Panc1 (cell line): Measurements from ENCODE around the gene RAB3GAP2. TPM values are rescaled to one million over a fixed set of nuclear protein-coding genes. Genes with fewer than 3 reads are reported as not detected.

Experiments
- ATAC-seq: fragments of 200-7000 bp; cut with Tn5 transposase; 2 replicates; pipeline ENCODE4 v1.9.1; 2020; ENCODE audit warnings: mild to moderate bottlenecking, moderate library complexity
- BruUV-seq: library from RNA; stranded (reverse); fragments of 400-500 nt; replicated peaks from 2 replicates; lab custom pipeline; 2021; lab: Mats Ljungman, UMichigan
- CTCF ChIA-PET: fragments of 300-600 bp; sonication (Branson Sonifier 250); formaldehyde crosslinking; loops from one replicate; lab custom pipeline; 2022; ENCODE audit warnings: antibody characterized with exemption; lab: Charles Lee
- POLR2A ChIA-PET: fragments of 300-600 bp; sonication (Branson Sonifier 250); formaldehyde crosslinking; loops from one replicate; lab custom pipeline; 2022; ENCODE audit warnings: antibody characterized with exemption; lab: Charles Lee
- DNase-seq: peaks from one replicate; pipeline ENCODE4 v3.0.0-alpha.2; 2010; ENCODE audit warnings: low read depth, low spot score
- H3K27ac ChIP-seq: 2 replicates; pipeline ENCODE4 v1.5.1; 2011; ENCODE audit warnings: mild to moderate bottlenecking, low read length, inconsistent platforms
- H3K27me3 ChIP-seq: fragments of 200-500 bp; sonication (Bioruptor generic); 2 replicates; pipeline ENCODE4 v1.6.0; 2014; ENCODE audit warnings: low read length, inconsistent platforms; ENCODE audit not compliant: control insufficient read depth, insufficient read depth
- H3K36me3 ChIP-seq: fragments of 200-500 bp; sonication (Bioruptor generic); 2 replicates; pipeline ENCODE4 v1.5.1; 2014; ENCODE audit warnings: inconsistent platforms, mild to moderate bottlenecking, low read length, moderate library complexity; ENCODE audit not compliant: control insufficient read depth, insufficient read depth
- H3K4me1 ChIP-seq: 2 replicates; pipeline ENCODE4 v1.5.1; 2011; ENCODE audit warnings: inconsistent platforms, mild to moderate bottlenecking, low read length, moderate library complexity; ENCODE audit not compliant: control insufficient read depth, insufficient read depth
- H3K4me3 ChIP-seq, 2 experiments: 2 replicates each; pipeline ENCODE4 v1.5.1; 2011 to 2012; ENCODE audit warnings: low read depth in 2 of 2, low read length in 2 of 2, mild to moderate bottlenecking in 2 of 2, inconsistent platforms in 1 of 2, moderate library complexity in 1 of 2
- H3K9me3 ChIP-seq: fragments of 200-500 bp; sonication (Bioruptor generic); 2 replicates; pipeline ENCODE4 v1.5.1; 2014; ENCODE audit warnings: low read depth, mild to moderate bottlenecking, inconsistent platforms, low read length, moderate library complexity; ENCODE audit not compliant: control insufficient read depth, insufficient read depth
- CTCF ChIP-seq: fragments of 450-650 bp; IDR thresholded peaks from 2 replicates; pipeline ENCODE4 v1.5.1; 2017; ENCODE audit warnings: mild to moderate bottlenecking
- POLR2AphosphoS5 ChIP-seq: IDR thresholded peaks from 2 replicates; pipeline ENCODE4 v1.6.1; 2012; ENCODE audit warnings: mild to moderate bottlenecking, low read depth, low read length, moderate library complexity
- SIN3A ChIP-seq: IDR thresholded peaks from 2 replicates; pipeline ENCODE4 v1.6.1; 2012; ENCODE audit warnings: low read depth, mild to moderate bottlenecking, low read length, moderate library complexity, borderline replicate concordance; ENCODE audit not compliant: insufficient read depth
- TCF7L2 ChIP-seq: IDR thresholded peaks from 2 replicates; pipeline ENCODE4 v1.6.1; 2011; ENCODE audit warnings: mild to moderate bottlenecking, low read depth, low read length, inconsistent platforms
- in situ Hi-C: cut with HindIII; loops from 2 replicates; pipeline ENCODE4 v1.10.0; 2016; ENCODE audit warnings: low sequenced_read_pairs, low pct_unique_long_range_greater_than_20kb
- intact Hi-C: fragments of 100-400 bp; cut with micrococcal nuclease; formaldehyde crosslinking; loops from one replicate; pipeline ENCODE4 v1.10.0; 2022; ENCODE audit not compliant: unreplicated experiment
- total RNA-seq: library from RNA; stranded (reverse); gene quantifications from one replicate; pipeline ENCODE4 v1.2.1, GENCODE V29; 2021; ENCODE audit not compliant: unreplicated experiment
- TF ChIP-seq, protein P1 (sequence below), 2 experiments: IDR thresholded peaks; 2 replicates each; pipeline ENCODE4 v1.6.1; 2011 to 2012; ENCODE audit warnings: low read depth in 2 of 2, control low read depth in 1 of 2, low read length in 1 of 2, mild to moderate bottlenecking in 1 of 2, moderate library complexity in 1 of 2; ENCODE audit not compliant: insufficient read depth in 1 of 2

RAB3GAP2 gene
- total RNA-seq, 1 experiment from 2014 or later, result 39.0 TPM

- DNase-seq (no peak), ATAC-seq (no peak)
- H3K36me3 ChIP-seq, result no peaks in the 10 kb centered on the region; the same call in 1 of the 2 replicates
- intact Hi-C loops, result no loop called here
- POLR2A ChIA-PET, result no interaction called here
- TF ChIP-seq TCF7L2 (no peak), POLR2AphosphoS5 (no peak), SIN3A (no peak), CTCF (no peak)
- TF ChIP-seq, protein P1, sequence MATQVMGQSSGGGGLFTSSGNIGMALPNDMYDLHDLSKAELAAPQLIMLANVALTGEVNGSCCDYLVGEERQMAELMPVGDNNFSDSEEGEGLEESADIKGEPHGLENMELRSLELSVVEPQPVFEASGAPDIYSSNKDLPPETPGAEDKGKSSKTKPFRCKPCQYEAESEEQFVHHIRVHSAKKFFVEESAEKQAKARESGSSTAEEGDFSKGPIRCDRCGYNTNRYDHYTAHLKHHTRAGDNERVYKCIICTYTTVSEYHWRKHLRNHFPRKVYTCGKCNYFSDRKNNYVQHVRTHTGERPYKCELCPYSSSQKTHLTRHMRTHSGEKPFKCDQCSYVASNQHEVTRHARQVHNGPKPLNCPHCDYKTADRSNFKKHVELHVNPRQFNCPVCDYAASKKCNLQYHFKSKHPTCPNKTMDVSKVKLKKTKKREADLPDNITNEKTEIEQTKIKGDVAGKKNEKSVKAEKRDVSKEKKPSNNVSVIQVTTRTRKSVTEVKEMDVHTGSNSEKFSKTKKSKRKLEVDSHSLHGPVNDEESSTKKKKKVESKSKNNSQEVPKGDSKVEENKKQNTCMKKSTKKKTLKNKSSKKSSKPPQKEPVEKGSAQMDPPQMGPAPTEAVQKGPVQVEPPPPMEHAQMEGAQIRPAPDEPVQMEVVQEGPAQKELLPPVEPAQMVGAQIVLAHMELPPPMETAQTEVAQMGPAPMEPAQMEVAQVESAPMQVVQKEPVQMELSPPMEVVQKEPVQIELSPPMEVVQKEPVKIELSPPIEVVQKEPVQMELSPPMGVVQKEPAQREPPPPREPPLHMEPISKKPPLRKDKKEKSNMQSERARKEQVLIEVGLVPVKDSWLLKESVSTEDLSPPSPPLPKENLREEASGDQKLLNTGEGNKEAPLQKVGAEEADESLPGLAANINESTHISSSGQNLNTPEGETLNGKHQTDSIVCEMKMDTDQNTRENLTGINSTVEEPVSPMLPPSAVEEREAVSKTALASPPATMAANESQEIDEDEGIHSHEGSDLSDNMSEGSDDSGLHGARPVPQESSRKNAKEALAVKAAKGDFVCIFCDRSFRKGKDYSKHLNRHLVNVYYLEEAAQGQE (IDR thresholded peaks at IDR 0.05; ENCODE audit: insufficient read depth in 1 of 2, low read depth in 2 of 2, low read length in 1 of 2), result no peak
- no peaks in the 10 kb centered on the region for H3K9me3 ChIP-seq
- BruUV-seq, result no TSS peak
- peaks cover 7% of the 10 kb centered on the region; the same call in 1 of the 2 replicates for H3K4me1 ChIP-seq
- no peak overlapping the region for H3K4me3 ChIP-seq
- H3K27ac ChIP-seq, result no peak overlapping the region
- no peaks in the 10 kb centered on the region for H3K27me3 ChIP-seq
- in situ Hi-C loops, result no loop called here
- CTCF ChIA-PET, result no interaction called here
These were observed 38.3 kb downstream of the RAB3GAP2 start for GRCh38 chr1:220233927-220234326.

- in situ Hi-C loops, result no loop called here
- Histone ChIP-seq H3K4me1 (no peaks in the 10 kb centered on the region), H3K36me3 (no peaks in the 10 kb centered on the region), H3K27me3 (no peaks in the 10 kb centered on the region), H3K4me3 (no peak overlapping the region), H3K9me3 (no peaks in the 10 kb centered on the region), H3K27ac (no peak overlapping the region)
- ChIA-PET CTCF (no interaction called here), POLR2A (no interaction called here)
- TF ChIP-seq CTCF, result no peak
- no peak for TF ChIP-seq SIN3A
- no peak for TF ChIP-seq POLR2AphosphoS5
- TF ChIP-seq TCF7L2, result no peak
- TF ChIP-seq, protein P1 (IDR thresholded peaks at IDR 0.05; ENCODE audit: insufficient read depth in 1 of 2, low read depth in 2 of 2, low read length in 1 of 2), result no peak
- ATAC-seq, result no peak
- intact Hi-C loops, result no loop called here
- DNase-seq, result no peak
- BruUV-seq, result no TSS peak
These were observed 42.5 kb downstream of the RAB3GAP2 start for GRCh38 chr1:220229771-220230170.
